AG10803 (cell line): Measurements from ENCODE around the gene CD59.

Source experiments
- DNase-seq: peaks from one replicate; pipeline ENCODE4 v3.0.0; 2010; ENCODE audit warnings: low read depth
- H3K4me3 ChIP-seq: 2 replicates; pipeline ENCODE4 v1.5.1; 2011; ENCODE audit warnings: mild to moderate bottlenecking, low read length, control low read depth
- CTCF ChIP-seq: conservative IDR thresholded peaks from 2 replicates; pipeline ENCODE4 v1.5.1; 2011; ENCODE audit warnings: mild to moderate bottlenecking, low read length, control low read depth, inconsistent platforms

CD59 gene

GRCh38 chr11:33736148-33736812 is at the start of gene CD59:
Gene CD59, minus strand, starts transcription at chr11:33736423. Its CDS starts 13,978 bp downstream, at chr11:33722445.
- peak within 1 kb of the TSS; percentile 83 for H3K4me3 ChIP-seq
- no peak for TF ChIP-seq CTCF
- peak; percentile 91 for DNase-seq

- no peak overlapping the region for H3K4me3 ChIP-seq
- no peak for DNase-seq
- no peak for TF ChIP-seq CTCF
These were observed 49.4 kb upstream of the CD59 start for GRCh38 chr11:33785609-33786008.

DNA sequence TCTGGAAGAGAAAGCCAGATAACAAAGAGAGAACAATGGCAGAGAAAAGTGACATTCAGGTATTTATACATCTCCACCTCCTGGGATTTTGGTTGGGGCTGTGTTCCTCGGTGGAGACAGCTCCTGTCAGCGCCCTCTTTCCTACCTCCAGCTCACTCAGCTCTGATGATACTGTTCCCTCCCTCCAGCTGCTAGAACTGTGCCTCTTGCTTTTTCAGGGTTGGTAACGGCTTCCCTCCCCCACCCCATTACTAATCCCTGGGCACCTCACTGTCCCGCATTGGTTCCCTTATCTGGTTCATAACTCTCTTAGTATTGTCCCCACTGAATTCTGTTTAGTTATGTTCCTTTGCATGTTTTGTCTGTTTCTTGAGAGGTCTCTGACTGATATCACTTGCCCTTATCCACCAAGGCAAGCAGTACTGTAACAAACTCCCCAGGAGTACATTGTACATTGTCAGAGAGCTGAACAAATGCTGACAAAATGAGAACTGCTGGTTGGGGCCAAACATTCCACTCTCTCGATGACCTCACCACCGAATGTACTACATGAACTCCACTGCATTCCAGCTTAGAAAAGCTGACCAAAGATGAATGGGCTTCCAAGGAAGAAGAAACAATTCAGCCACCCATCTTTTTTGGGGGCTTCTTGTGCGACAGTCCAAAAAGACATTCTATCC is 43.8 kb upstream of the CD59 start:
- peak; percentile 81 for DNase-seq
- H3K4me3 ChIP-seq = no peak overlapping the region
- no peak for TF ChIP-seq CTCF

DNA sequence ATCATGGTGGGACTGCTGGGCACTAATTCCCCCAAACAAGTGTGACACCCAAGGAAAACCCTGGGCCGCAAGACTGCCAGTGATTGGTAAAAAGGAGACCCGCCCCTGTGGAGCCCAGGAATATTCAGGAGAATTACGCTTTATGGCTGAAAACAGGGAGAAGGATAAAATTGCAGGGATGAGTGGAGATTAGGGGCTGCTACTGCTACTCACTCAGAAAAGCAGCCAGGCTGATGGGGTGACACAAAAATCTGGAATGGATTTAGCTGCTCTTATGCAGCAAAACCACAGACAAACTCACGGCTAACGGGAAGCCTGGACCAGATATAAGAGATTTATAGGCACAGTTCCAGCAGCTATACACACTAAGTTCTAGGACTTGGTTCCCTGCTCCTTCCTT is 42.5 kb upstream of the CD59 start:
- DNase-seq = peak; percentile 85
- no peak for TF ChIP-seq CTCF
- H3K4me3 ChIP-seq = no peak overlapping the region

DNA sequence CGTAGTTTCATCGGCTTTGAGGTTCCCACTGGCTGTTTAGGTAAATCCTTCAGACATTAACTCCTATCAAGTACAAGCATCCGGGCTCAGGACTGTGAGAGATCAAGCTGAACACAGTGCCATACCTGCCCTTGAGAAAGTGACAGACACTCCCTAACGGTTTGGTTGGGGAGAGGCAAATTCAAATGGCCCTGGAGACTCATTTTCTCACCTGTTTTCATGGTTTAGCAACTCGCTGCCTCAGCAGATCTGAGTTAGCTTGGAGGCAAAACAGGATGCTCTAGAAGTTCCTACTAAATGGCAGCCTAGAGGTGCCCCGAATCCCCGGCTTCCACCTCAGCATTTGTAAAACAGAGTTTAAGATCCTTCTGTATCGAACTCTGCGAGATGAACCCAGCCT is 41.7 kb upstream of the CD59 start:
- DNase-seq = no peak
- no peak overlapping the region for H3K4me3 ChIP-seq
- TF ChIP-seq CTCF = no peak

GRCh38 chr11:33775832-33776470 is 39.7 kb upstream of the CD59 start:
- TF ChIP-seq CTCF = no peak
- no peak for DNase-seq
- no peak overlapping the region for H3K4me3 ChIP-seq

DNA sequence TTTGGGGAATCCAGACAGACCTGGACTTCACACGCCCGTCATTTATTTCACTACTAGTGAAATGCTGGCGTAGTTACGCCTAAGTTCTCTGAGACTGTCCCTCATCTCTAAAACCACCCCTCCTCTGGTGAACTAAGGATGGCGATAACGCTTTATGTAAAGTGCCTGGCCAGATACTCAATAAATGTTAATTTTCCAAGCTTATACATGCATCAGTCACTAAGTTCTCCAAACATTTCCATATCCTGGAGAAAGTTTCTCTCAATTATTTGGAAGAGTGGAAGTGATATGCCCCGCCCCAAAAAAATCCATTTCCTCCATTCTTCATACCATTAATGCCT is 39.2 kb upstream of the CD59 start:
- no peak overlapping the region; the same call in 1 of the 2 replicates for H3K4me3 ChIP-seq
- no peak for DNase-seq
- TF ChIP-seq CTCF = no peak
